ENCODE data around the gene MED9.
"Not testable (repeated sequence)": the region's sequence is repeated elsewhere in the genome, so short reads cannot be mapped to it uniquely, and the experiment has no call there.

MED9 gene

GRCh38 chr17:17457680-17458079 lies 19.1 kb upstream of the MED9 start:
- no peak overlapping the region for H3K9ac ChIP-seq (ENCODE audit: low read depth, low read length)
- H3K9me3 ChIP-seq (replicated peaks; ENCODE audit: low read length): no peaks in the 10 kb centered on the region
- peaks cover 40% of the 10 kb centered on the region for H3K27me3 ChIP-seq (ENCODE audit: control insufficient read depth, insufficient read depth, low read length)
- no peak overlapping the region for H3K4me3 ChIP-seq (ENCODE audit: low read length)
- no peak overlapping the region for H3K4me2 ChIP-seq (ENCODE audit: low read length)
- no peaks in the 10 kb centered on the region for H3K4me1 ChIP-seq (ENCODE audit: control insufficient read depth, insufficient read depth, low read length)
- H3K36me3 ChIP-seq (ENCODE audit: insufficient read depth, low read length): no peaks in the 10 kb centered on the region

GRCh38 chr17:17460038-17460437 lies 16.8 kb upstream of the MED9 start:
- H3K27me3 ChIP-seq (ENCODE audit: control insufficient read depth, insufficient read depth, low read length): peaks cover 49% of the 10 kb centered on the region
- H3K36me3 ChIP-seq (ENCODE audit: insufficient read depth, low read length): no peaks in the 10 kb centered on the region
- no peaks in the 10 kb centered on the region for H3K9me3 ChIP-seq (replicated peaks; ENCODE audit: low read length)
- H3K9ac ChIP-seq (ENCODE audit: low read depth, low read length): no peak overlapping the region
- no peaks in the 10 kb centered on the region for H3K4me1 ChIP-seq (ENCODE audit: control insufficient read depth, insufficient read depth, low read length)
- no peak overlapping the region for H3K4me3 ChIP-seq (ENCODE audit: low read length)
- no peak overlapping the region for H3K4me2 ChIP-seq (ENCODE audit: low read length)

- Histone ChIP-seq H3K4me1 (ENCODE audit: control insufficient read depth, insufficient read depth, low read length) (no peaks in the 10 kb centered on the region), H3K9me3 (replicated peaks; ENCODE audit: low read length) (no peaks in the 10 kb centered on the region), H3K36me3 (ENCODE audit: insufficient read depth, low read length) (no peaks in the 10 kb centered on the region), H3K27me3 (ENCODE audit: control insufficient read depth, insufficient read depth, low read length) (peaks cover 53% of the 10 kb centered on the region), H3K4me3 (ENCODE audit: low read length) (no peak overlapping the region), H3K9ac (ENCODE audit: low read depth, low read length) (no peak overlapping the region), H3K4me2 (ENCODE audit: low read length) (no peak overlapping the region)
Observed at GRCh38 chr17:17462048-17462824, 14.6 kb upstream of the MED9 start.

- Histone ChIP-seq H3K4me1 (ENCODE audit: control insufficient read depth, insufficient read depth, low read length) (peaks cover 7% of the 10 kb centered on the region), H3K36me3 (ENCODE audit: insufficient read depth, low read length) (no peaks in the 10 kb centered on the region), H3K4me3 (ENCODE audit: low read length) (no peak overlapping the region), H3K9ac (ENCODE audit: low read depth, low read length) (no peak overlapping the region), H3K27me3 (ENCODE audit: control insufficient read depth, insufficient read depth, low read length) (peaks cover 68% of the 10 kb centered on the region), H3K4me2 (ENCODE audit: low read length) (no peak overlapping the region), H3K9me3 (replicated peaks; ENCODE audit: low read length) (no peaks in the 10 kb centered on the region)
Observed at GRCh38 chr17:17463821-17464220, 13.0 kb upstream of the MED9 start.

- not testable (repeated sequence) for H3K9me3 ChIP-seq (replicated peaks; ENCODE audit: low read length); H3K4me3 ChIP-seq (ENCODE audit: low read length); H3K36me3 ChIP-seq (ENCODE audit: insufficient read depth, low read length); H3K9ac ChIP-seq (ENCODE audit: low read depth, low read length); H3K4me1 ChIP-seq (ENCODE audit: control insufficient read depth, insufficient read depth, low read length); H3K4me2 ChIP-seq (ENCODE audit: low read length)
- H3K27me3 ChIP-seq (ENCODE audit: control insufficient read depth, insufficient read depth, low read length): peaks cover 75% of the 10 kb centered on the region
Observed at GRCh38 chr17:17465878-17466277, 10.9 kb upstream of the MED9 start.

- Histone ChIP-seq H3K4me3 (ENCODE audit: low read length) (no peak overlapping the region), H3K27me3 (ENCODE audit: control insufficient read depth, insufficient read depth, low read length) (peaks cover 77% of the 10 kb centered on the region), H3K9ac (ENCODE audit: low read depth, low read length) (no peak overlapping the region), H3K9me3 (replicated peaks; ENCODE audit: low read length) (no peaks in the 10 kb centered on the region), H3K4me2 (ENCODE audit: low read length) (no peak overlapping the region), H3K36me3 (ENCODE audit: insufficient read depth, low read length) (no peaks in the 10 kb centered on the region), H3K4me1 (ENCODE audit: control insufficient read depth, insufficient read depth, low read length) (peaks cover 7% of the 10 kb centered on the region)
Observed at GRCh38 chr17:17466511-17466910, 10.3 kb upstream of the MED9 start.

- peaks cover 74% of the 10 kb centered on the region for H3K27me3 ChIP-seq (ENCODE audit: control insufficient read depth, insufficient read depth, low read length)
- peaks cover 7% of the 10 kb centered on the region for H3K4me1 ChIP-seq (ENCODE audit: control insufficient read depth, insufficient read depth, low read length)
- no peak overlapping the region for H3K4me2 ChIP-seq (ENCODE audit: low read length)
- no peak overlapping the region for H3K9ac ChIP-seq (ENCODE audit: low read depth, low read length)
- no peak overlapping the region for H3K4me3 ChIP-seq (ENCODE audit: low read length)
- H3K36me3 ChIP-seq (ENCODE audit: insufficient read depth, low read length): no peaks in the 10 kb centered on the region
- H3K9me3 ChIP-seq (replicated peaks; ENCODE audit: low read length): no peaks in the 10 kb centered on the region
Observed at GRCh38 chr17:17467016-17467415, 9.8 kb upstream of the MED9 start.

- peaks cover 7% of the 10 kb centered on the region for H3K4me1 ChIP-seq (ENCODE audit: control insufficient read depth, insufficient read depth, low read length)
- no peaks in the 10 kb centered on the region for H3K9me3 ChIP-seq (replicated peaks; ENCODE audit: low read length)
- H3K4me2 ChIP-seq (ENCODE audit: low read length): no peak overlapping the region
- peaks cover 75% of the 10 kb centered on the region for H3K27me3 ChIP-seq (ENCODE audit: control insufficient read depth, insufficient read depth, low read length)
- no peak overlapping the region for H3K9ac ChIP-seq (ENCODE audit: low read depth, low read length)
- H3K4me3 ChIP-seq (ENCODE audit: low read length): no peak overlapping the region
- no peaks in the 10 kb centered on the region for H3K36me3 ChIP-seq (ENCODE audit: insufficient read depth, low read length)
Observed at GRCh38 chr17:17467720-17468119, 9.1 kb upstream of the MED9 start.

- Histone ChIP-seq H3K36me3 (ENCODE audit: insufficient read depth, low read length) (no peaks in the 10 kb centered on the region), H3K9me3 (replicated peaks; ENCODE audit: low read length) (no peaks in the 10 kb centered on the region), H3K9ac (ENCODE audit: low read depth, low read length) (no peak overlapping the region), H3K4me1 (ENCODE audit: control insufficient read depth, insufficient read depth, low read length) (peaks cover 7% of the 10 kb centered on the region), H3K4me3 (ENCODE audit: low read length) (no peak overlapping the region), H3K4me2 (ENCODE audit: low read length) (no peak overlapping the region), H3K27me3 (ENCODE audit: control insufficient read depth, insufficient read depth, low read length) (peaks cover 77% of the 10 kb centered on the region)
Observed at GRCh38 chr17:17468217-17469010, 8.4 kb upstream of the MED9 start.

- no peaks in the 10 kb centered on the region for H3K9me3 ChIP-seq (replicated peaks; ENCODE audit: low read length)
- H3K4me3 ChIP-seq (ENCODE audit: low read length): no peak overlapping the region
- peaks cover 74% of the 10 kb centered on the region for H3K27me3 ChIP-seq (ENCODE audit: control insufficient read depth, insufficient read depth, low read length)
- no peak overlapping the region for H3K9ac ChIP-seq (ENCODE audit: low read depth, low read length)
- H3K36me3 ChIP-seq (ENCODE audit: insufficient read depth, low read length): no peaks in the 10 kb centered on the region
- peaks cover 7% of the 10 kb centered on the region for H3K4me1 ChIP-seq (ENCODE audit: control insufficient read depth, insufficient read depth, low read length)
- no peak overlapping the region for H3K4me2 ChIP-seq (ENCODE audit: low read length)
Observed at GRCh38 chr17:17469358-17469757, 7.4 kb upstream of the MED9 start.

- no peaks in the 10 kb centered on the region for H3K9me3 ChIP-seq (replicated peaks; ENCODE audit: low read length)
- peaks cover 7% of the 10 kb centered on the region for H3K4me1 ChIP-seq (ENCODE audit: control insufficient read depth, insufficient read depth, low read length)
- H3K27me3 ChIP-seq (ENCODE audit: control insufficient read depth, insufficient read depth, low read length): peaks cover 68% of the 10 kb centered on the region
- no peak overlapping the region for H3K4me2 ChIP-seq (ENCODE audit: low read length)
- no peak overlapping the region for H3K9ac ChIP-seq (ENCODE audit: low read depth, low read length)
- H3K36me3 ChIP-seq (ENCODE audit: insufficient read depth, low read length): no peaks in the 10 kb centered on the region
- no peak overlapping the region for H3K4me3 ChIP-seq (ENCODE audit: low read length)
Observed at GRCh38 chr17:17469996-17470395, 6.8 kb upstream of the MED9 start.
